K562 (cell line): ENCODE data around the gene DPEP2. TPM values are rescaled to one million over a fixed set of nuclear protein-coding genes. Genes with fewer than 3 reads are reported as not detected.

Experiments used
- DEAF1 ChIP-seq: fragments of 450-650 bp; formaldehyde crosslinking; IDR thresholded peaks from 2 replicates; pipeline ENCODE4 v1.4.0; 2020; ENCODE audit warnings: mild to moderate bottlenecking, moderate library complexity
- FOXJ3 ChIP-seq: sonication (generic); formaldehyde crosslinking; IDR thresholded peaks from 2 replicates; pipeline ENCODE4 v1.4.0; 2020; ENCODE audit warnings: mild to moderate bottlenecking, missing genetic modification reagents
- FOXP1 ChIP-seq: sonication (generic); formaldehyde crosslinking; IDR thresholded peaks from 2 replicates; pipeline ENCODE4 v1.8.0; 2022; ENCODE audit warnings: mild to moderate bottlenecking, missing genetic modification reagents
- GTF2B ChIP-seq: IDR thresholded peaks from 2 replicates; pipeline ENCODE4 v1.6.1; 2011; ENCODE audit not compliant: insufficient read length; ENCODE audit errors: extremely low read depth
- HMGXB4 ChIP-seq: sonication (generic); formaldehyde crosslinking; IDR thresholded peaks from 2 replicates; pipeline ENCODE4 v1.8.1; 2023; ENCODE audit warnings: mild to moderate bottlenecking, missing genetic modification reagents
- KLF13 ChIP-seq: fragments of 450-650 bp; IDR thresholded peaks from 2 replicates; pipeline ENCODE4 v1.6.1; 2016; ENCODE audit warnings: missing genetic modification characterization, low read depth, mild to moderate bottlenecking, missing compliant biosample characterization, moderate library complexity, borderline replicate concordance
- PHF20 ChIP-seq: fragments of 450-650 bp; IDR thresholded peaks from 2 replicates; pipeline ENCODE4 v1.6.1; 2018; ENCODE audit not compliant: partially characterized antibody
- PRMT5 ChIP-seq: sonication (generic); formaldehyde crosslinking; IDR thresholded peaks from 2 replicates; pipeline ENCODE4 v1.5.0; 2020; ENCODE audit warnings: missing genetic modification reagents
- SMAD1 ChIP-seq: fragments of 150-350 bp; IDR thresholded peaks from 2 replicates; pipeline ENCODE4 v1.6.1; 2014; ENCODE audit warnings: low read length, low read depth; ENCODE audit not compliant: partially characterized antibody
- TBP ChIP-seq: optimal IDR thresholded peaks from 2 replicates; pipeline ENCODE3; 2011; ENCODE audit warnings: low read depth, low read length, improper control_type of control experiment
- TRIM28 ChIP-seq: fragments of 450-650 bp; IDR thresholded peaks from 2 replicates; pipeline ENCODE4 v1.6.1; 2017
- ZHX1 ChIP-seq: fragments of 150-350 bp; conservative IDR thresholded peaks from 2 replicates; pipeline ENCODE4 v1.6.1; 2014; ENCODE audit warnings: low read length
- ZMIZ1 ChIP-seq, 2 experiments: fragments of 150-350 bp in 1 of 2; IDR thresholded peaks; 2 replicates each; pipeline ENCODE4 v1.6.1; 2012 to 2016; ENCODE audit warnings: low read depth in 2 of 2, low read length in 2 of 2, mild to moderate bottlenecking in 1 of 2, moderate library complexity in 1 of 2
- ZNF124 ChIP-seq: sonication (generic); formaldehyde crosslinking; IDR thresholded peaks from 2 replicates; pipeline ENCODE4 v1.8.1; 2022; ENCODE audit warnings: missing genetic modification reagents
- ZNF24 ChIP-seq: fragments of 450-650 bp; IDR thresholded peaks from 2 replicates; pipeline ENCODE4 v1.6.1; 2016
- polyA plus RNA-seq, 8 experiments: library from polyadenylated mRNA; depleted of rRNA in 4 of 8; stranded (reverse) in 5 of 8; unstranded in 3 of 8; fragments of >200 nt; fragmentation: Nextera tagmentation in 2 of 8; fragmentation: Illumina TruSeq in 1 of 8; extraction: Ambion mirVana in 2 of 8; extraction: Trizol in 1 of 8; gene quantifications; 2 replicates each; pipeline versions ENCODE4 v1.2.1 to v1.2.3, GENCODE V29; 2011 to 2014; ENCODE audit warnings: inconsistent platforms in 1 of 8, missing spikeins in 1 of 8
- total RNA-seq, 7 experiments: library from RNA; depleted of rRNA in 6 of 7; stranded (reverse); fragments of >200 nt in 6 of 7; fragmentation: Illumina TruSeq in 2 of 7; extraction: Trizol in 2 of 7; gene quantifications; 2 replicates each; pipeline versions ENCODE4 v1.2.1 to v1.2.3, GENCODE V29; 2011 to 2021; ENCODE audit warnings: low replicate concordance in 1 of 7

The DPEP2 gene
- total and polyA plus RNA-seq, 9 of the 15 experiments (the other 6 are each of a cell fraction or from before 2014, with no cell fraction given): 0.14 to 1.2 (median 0.38) TPM

- TF ChIP-seq ZMIZ1 (IDR thresholded peaks at IDR 0.05; ENCODE audit: low read depth in 2 of 2, low read length in 2 of 2): no peak
- no peak for TF ChIP-seq PRMT5 (CRISPR knock-in tag)
- no peak for TF ChIP-seq FOXJ3 (CRISPR knock-in tag)
- TF ChIP-seq PHF20: peak; percentile 98
- peak; percentile 71 for TF ChIP-seq FOXP1 (CRISPR knock-in tag)
- TF ChIP-seq SMAD1: peak; percentile 61
- peak; percentile 72; the same call in 1 of the 2 replicates for TF ChIP-seq HMGXB4 (CRISPR knock-in tag)
- TF ChIP-seq TBP: peak; percentile 93
- TF ChIP-seq ZNF124 (CRISPR knock-in tag): no peak
- TF ChIP-seq TRIM28: no peak
- TF ChIP-seq DEAF1: no peak
- 0 out of 2 replicates have a peak, but pooled peaks have one; percentile 7 for TF ChIP-seq ZNF24
- TF ChIP-seq GTF2B: no peak
- no peak; the same call in 1 of the 2 replicates for TF ChIP-seq KLF13
- TF ChIP-seq ZHX1: no peak
These were observed 23.6 kb upstream of the DPEP2 start, which contains the start of the genes DDX28 and DUS2 (continued) for GRCh38 chr16:68022728-68023537.
